ENCODE results near the gene AXDND1.

DNA sequence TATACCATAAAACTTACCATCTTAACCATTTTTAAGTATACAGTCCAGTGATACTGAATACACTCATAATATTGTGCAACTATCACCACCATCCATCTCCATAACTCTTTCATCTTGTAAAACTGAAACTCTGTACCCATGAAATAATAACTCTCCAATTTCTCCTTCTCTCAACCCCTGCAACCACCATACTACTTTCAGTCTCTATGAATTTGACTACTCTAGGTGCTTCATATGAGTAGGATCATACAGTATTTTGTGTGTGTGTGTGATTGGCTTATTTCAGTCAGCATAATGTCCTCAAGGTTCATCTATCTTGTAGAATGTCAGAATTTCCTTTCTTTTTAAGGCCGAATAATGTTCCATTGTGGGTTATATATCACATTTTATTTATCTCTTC, 192.3 kb downstream of the AXDND1 start:
- TF ChIP-seq, protein P1, sequence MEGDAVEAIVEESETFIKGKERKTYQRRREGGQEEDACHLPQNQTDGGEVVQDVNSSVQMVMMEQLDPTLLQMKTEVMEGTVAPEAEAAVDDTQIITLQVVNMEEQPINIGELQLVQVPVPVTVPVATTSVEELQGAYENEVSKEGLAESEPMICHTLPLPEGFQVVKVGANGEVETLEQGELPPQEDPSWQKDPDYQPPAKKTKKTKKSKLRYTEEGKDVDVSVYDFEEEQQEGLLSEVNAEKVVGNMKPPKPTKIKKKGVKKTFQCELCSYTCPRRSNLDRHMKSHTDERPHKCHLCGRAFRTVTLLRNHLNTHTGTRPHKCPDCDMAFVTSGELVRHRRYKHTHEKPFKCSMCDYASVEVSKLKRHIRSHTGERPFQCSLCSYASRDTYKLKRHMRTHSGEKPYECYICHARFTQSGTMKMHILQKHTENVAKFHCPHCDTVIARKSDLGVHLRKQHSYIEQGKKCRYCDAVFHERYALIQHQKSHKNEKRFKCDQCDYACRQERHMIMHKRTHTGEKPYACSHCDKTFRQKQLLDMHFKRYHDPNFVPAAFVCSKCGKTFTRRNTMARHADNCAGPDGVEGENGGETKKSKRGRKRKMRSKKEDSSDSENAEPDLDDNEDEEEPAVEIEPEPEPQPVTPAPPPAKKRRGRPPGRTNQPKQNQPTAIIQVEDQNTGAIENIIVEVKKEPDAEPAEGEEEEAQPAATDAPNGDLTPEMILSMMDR (conservative IDR thresholded peaks at IDR 0.05 in 1 of 2, IDR thresholded peaks at IDR 0.05 in 1 of 2; ENCODE audit: low read depth in 1 of 2, low read length in 2 of 2): no peak
- no peak for TF ChIP-seq EZH2 (IDR thresholded peaks at IDR 0.05; ENCODE audit: low read length, missing control alignments)

Data from fibroblast of lung (primary cell).